Osteocyte (in vitro differentiated cells): ENCODE data around the gene TNKS1BP1. TPM values are rescaled to one million over a fixed set of nuclear protein-coding genes. Genes with fewer than 3 reads are reported as not detected.
"Not testable (repeated sequence)": the region's sequence is repeated elsewhere in the genome, so short reads cannot be mapped to it uniquely, and the experiment has no call there.

Experiments
- DNase-seq: peaks from one replicate; pipeline ENCODE4 v3.0.0; 2021; ENCODE audit warnings: mixed read lengths; ENCODE audit not compliant: unreplicated experiment; ENCODE audit errors: extremely low spot score
- H3K27ac Mint-ChIP-seq: one replicate; pipeline ENCODE4 v1.8.0; 2021; ENCODE audit warnings: mild to moderate bottlenecking, mixed read lengths; ENCODE audit not compliant: unreplicated experiment
- H3K27me3 Mint-ChIP-seq: one replicate; pipeline ENCODE4 v1.8.0; 2021; ENCODE audit warnings: mixed read lengths; ENCODE audit not compliant: unreplicated experiment
- H3K36me3 Mint-ChIP-seq: one replicate; pipeline ENCODE4 v1.8.0; 2021; ENCODE audit warnings: mixed read lengths; ENCODE audit not compliant: unreplicated experiment
- H3K4me1 Mint-ChIP-seq: one replicate; pipeline ENCODE4 v1.8.0; 2021; ENCODE audit warnings: mixed read lengths; ENCODE audit not compliant: unreplicated experiment
- H3K4me3 Mint-ChIP-seq: one replicate; pipeline ENCODE4 v1.8.0; 2021; ENCODE audit warnings: mild to moderate bottlenecking, moderate library complexity, mixed read lengths; ENCODE audit not compliant: unreplicated experiment
- H3K9me3 Mint-ChIP-seq: one replicate; pipeline ENCODE4 v1.8.0; 2021; ENCODE audit warnings: mixed read lengths; ENCODE audit not compliant: unreplicated experiment
- total RNA-seq: library from RNA; stranded (reverse); gene quantifications from 2 replicates; pipeline ENCODE4 v1.2.1, GENCODE V29; 2021
- TF ChIP-seq, protein P1 (sequence below): fragments of 200-600 bp; sonication (generic); IDR thresholded peaks from 2 replicates; pipeline ENCODE4 v1.5.0; 2021; ENCODE audit warnings: antibody characterized with exemption, mild to moderate bottlenecking, moderate library complexity

The TNKS1BP1 gene
- total RNA-seq, 1 donor from 2014 or later: 152 TPM

DNA sequence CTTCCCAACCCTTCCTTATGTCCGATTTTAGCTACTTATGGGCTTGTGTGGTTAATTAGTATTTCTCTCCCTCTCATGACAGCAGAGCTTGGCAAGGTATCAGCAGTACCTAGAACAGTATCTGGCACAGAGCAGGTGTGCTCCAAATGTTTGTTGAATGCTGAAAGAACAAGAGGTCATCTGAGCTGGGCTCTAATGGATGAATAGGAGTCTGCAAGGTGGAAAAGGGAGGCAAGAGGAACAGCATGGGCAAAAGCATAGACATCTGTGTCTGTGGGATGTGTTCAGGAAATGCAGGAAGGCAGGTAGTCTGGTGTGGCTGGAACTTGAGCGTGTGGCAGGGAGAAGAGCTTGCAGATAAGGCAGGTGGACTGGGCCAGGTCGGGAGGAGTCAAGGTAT is 37.2 kb upstream of the TNKS1BP1 start:
- H3K36me3 Mint-ChIP-seq: no peaks in the 10 kb centered on the region
- TF ChIP-seq, protein P1, sequence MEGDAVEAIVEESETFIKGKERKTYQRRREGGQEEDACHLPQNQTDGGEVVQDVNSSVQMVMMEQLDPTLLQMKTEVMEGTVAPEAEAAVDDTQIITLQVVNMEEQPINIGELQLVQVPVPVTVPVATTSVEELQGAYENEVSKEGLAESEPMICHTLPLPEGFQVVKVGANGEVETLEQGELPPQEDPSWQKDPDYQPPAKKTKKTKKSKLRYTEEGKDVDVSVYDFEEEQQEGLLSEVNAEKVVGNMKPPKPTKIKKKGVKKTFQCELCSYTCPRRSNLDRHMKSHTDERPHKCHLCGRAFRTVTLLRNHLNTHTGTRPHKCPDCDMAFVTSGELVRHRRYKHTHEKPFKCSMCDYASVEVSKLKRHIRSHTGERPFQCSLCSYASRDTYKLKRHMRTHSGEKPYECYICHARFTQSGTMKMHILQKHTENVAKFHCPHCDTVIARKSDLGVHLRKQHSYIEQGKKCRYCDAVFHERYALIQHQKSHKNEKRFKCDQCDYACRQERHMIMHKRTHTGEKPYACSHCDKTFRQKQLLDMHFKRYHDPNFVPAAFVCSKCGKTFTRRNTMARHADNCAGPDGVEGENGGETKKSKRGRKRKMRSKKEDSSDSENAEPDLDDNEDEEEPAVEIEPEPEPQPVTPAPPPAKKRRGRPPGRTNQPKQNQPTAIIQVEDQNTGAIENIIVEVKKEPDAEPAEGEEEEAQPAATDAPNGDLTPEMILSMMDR: no peak
- H3K27ac Mint-ChIP-seq: no peak overlapping the region
- H3K4me1 Mint-ChIP-seq: peaks cover 3% of the 10 kb centered on the region
- DNase-seq: no peak
- H3K9me3 Mint-ChIP-seq: no peaks in the 10 kb centered on the region
- H3K4me3 Mint-ChIP-seq: no peak overlapping the region
- peaks cover 34% of the 10 kb centered on the region for H3K27me3 Mint-ChIP-seq

DNA sequence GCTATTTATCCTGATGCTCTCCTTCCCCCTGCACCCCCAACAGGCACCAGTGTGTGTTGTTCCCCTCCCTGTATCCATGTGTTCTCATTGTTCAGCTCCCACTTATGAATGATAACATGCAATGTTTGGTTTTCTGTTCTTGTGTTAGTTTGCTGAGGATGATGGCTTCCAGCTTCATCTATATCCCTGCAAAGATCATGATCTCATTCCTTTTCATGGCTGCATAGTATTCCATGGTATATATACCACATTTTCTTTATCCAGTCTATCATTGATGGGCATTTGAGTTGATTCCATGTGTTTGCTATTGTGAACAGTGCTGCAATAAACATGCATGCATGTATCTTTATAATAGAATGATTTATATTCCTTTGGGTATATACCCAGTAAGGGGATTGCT is 36.7 kb upstream of the TNKS1BP1 start:
- H3K4me1 Mint-ChIP-seq, H3K27ac Mint-ChIP-seq, DNase-seq, H3K36me3 Mint-ChIP-seq, H3K4me3 Mint-ChIP-seq, H3K9me3 Mint-ChIP-seq: not testable (repeated sequence)
- H3K27me3 Mint-ChIP-seq: peaks cover 34% of the 10 kb centered on the region

DNA sequence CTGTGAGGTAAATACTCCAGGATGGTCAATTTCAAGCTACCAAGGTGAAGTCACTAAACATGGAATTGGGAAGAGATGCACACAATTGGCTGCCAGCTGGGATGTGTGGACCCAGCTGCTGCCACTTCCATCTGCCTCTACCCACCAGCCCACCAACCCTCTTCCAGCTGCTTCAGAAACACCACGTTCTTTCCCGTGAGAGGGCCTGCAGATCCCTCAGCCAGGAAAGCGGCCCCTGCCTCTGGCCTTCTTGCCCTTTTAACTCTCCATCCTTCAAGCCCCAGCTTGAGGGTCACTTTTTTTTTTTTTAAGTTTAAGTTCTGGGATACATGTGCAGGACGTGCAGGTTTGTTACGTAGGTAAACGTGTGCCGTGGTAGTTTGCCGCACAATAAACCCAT is 36.2 kb upstream of the TNKS1BP1 start:
- no peak for DNase-seq
- no peaks in the 10 kb centered on the region for H3K36me3 Mint-ChIP-seq
- no peak overlapping the region for H3K27ac Mint-ChIP-seq
- TF ChIP-seq, protein P1: no peak
- H3K9me3 Mint-ChIP-seq: no peaks in the 10 kb centered on the region
- peaks cover 38% of the 10 kb centered on the region for H3K27me3 Mint-ChIP-seq
- peaks cover 3% of the 10 kb centered on the region for H3K4me1 Mint-ChIP-seq
- H3K4me3 Mint-ChIP-seq: no peak overlapping the region

DNA sequence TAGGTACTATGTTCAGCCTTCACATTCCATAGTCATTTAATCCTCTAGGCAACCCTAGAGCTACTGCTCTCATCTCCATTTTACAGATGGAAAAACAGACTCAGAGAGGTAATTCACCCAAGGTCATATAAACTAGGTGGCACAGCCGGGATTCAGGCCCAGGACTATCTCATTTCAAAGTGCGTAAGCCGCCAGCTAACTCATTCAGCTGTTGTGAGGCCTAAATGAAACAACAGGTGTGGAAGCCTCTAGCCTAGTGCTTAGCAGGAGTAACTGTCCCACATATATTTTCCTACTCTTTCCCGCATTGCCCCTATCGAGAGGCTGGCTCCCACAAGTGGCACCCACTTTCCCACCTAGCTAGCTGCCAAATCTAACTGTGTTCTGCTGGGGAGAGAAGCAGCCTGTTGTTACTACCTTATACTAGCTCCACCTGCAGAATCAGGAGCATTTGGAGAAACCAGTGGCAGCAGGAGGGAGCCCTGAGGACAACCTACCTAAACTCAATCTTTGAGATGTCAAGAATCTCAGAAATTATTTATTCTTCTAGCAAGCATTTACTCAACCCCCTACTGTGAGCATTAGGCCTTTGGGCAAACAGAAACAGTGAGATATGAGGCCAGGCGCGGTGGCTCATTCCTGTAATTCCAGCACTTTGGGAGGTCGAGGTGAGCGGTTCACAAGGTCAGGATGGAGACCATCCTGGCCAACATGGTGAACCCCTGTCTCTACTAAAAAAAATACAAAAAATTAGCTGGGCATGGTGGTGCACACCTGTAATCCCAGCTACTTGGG is 35.3 kb upstream of the TNKS1BP1 start:
- Mint-ChIP-seq H3K36me3 (no peaks in the 10 kb centered on the region), H3K4me3 (no peak overlapping the region), H3K9me3 (no peaks in the 10 kb centered on the region), H3K27me3 (peaks cover 37% of the 10 kb centered on the region), H3K4me1 (peaks cover 3% of the 10 kb centered on the region), H3K27ac (no peak overlapping the region)
- TF ChIP-seq, protein P1: no peak
- no peak for DNase-seq

DNA sequence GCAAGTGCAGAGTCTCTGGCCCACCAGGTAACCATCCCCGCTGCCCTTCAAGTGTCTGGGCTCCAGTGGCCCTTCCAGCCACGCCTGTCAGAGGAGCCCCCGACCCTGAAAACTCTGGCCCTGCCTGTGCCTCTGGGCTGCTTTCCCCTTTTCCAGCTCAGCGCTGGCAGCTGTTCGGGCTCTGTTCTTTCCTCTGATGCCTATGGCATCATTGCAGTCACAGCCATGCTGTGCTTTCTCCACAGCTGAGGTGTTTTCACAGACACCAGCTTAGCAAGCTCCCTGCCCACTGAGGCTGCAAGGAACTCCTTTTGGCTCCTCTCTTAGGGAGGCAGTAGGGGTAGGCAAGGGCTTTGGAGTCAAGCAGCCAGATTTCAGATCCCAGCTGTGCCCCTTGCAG is 34.6 kb upstream of the TNKS1BP1 start:
- Mint-ChIP-seq H3K27me3 (peaks cover 38% of the 10 kb centered on the region), H3K4me1 (peaks cover 3% of the 10 kb centered on the region), H3K27ac (no peak overlapping the region), H3K9me3 (no peaks in the 10 kb centered on the region), H3K36me3 (no peaks in the 10 kb centered on the region), H3K4me3 (no peak overlapping the region)
- TF ChIP-seq, protein P1: no peak
- DNase-seq: no peak
